HepG2 (cell line): Measurements from ENCODE around the gene FABP6. TPM values are rescaled to one million over a fixed set of nuclear protein-coding genes. Genes with fewer than 3 reads are reported as not detected.

Source experiments
- ATAC-seq: fragments of 200-7000 bp; cut with Tn5 transposase; 3 replicates; pipeline ENCODE4 v1.9.1; 2020; ENCODE audit warnings: mild to moderate bottlenecking, moderate library complexity
- BruUV-seq: library from RNA; stranded (reverse); fragments of 400-500 nt; replicated peaks from 2 replicates; lab custom pipeline; 2021; lab: Mats Ljungman, UMichigan
- CTCF ChIA-PET: fragments of 300-600 bp; formaldehyde crosslinking; extraction: SDS; loops from one replicate; lab custom pipeline; 2021; ENCODE audit warnings: low total read pairs, inconsistent platforms, low intra/inter-chr PET ratio; lab: Yijun Ruan, JAX
- POLR2A ChIA-PET: fragments of 350-600 bp; sonication (Branson Sonifier 250); formaldehyde crosslinking; loops from one replicate; lab custom pipeline; 2020; ENCODE audit warnings: antibody characterized with exemption, inconsistent platforms; lab: Yijun Ruan, JAX
- DNase-seq: peaks from one replicate; pipeline ENCODE4 v3.0.0-alpha.2; 2015; ENCODE audit warnings: low spot score
- FAIRE-seq: peaks from 3 replicates; lab custom pipeline; 2011; peaks lifted over from hg19 to GRCh38; lab: Jason Lieb, UNC
- H2AFZ ChIP-seq: one replicate; pipeline ENCODE4 v1.6.1; 2011; ENCODE audit warnings: low read length, inconsistent platforms
- H3K27ac ChIP-seq: fragments of 300-600 bp; 3 replicates; pipeline ENCODE4 v1.8.0; 2011; ENCODE audit warnings: mixed run types, mild to moderate bottlenecking, mixed read lengths, low read length, inconsistent platforms; ENCODE audit not compliant: insufficient read depth; ENCODE audit errors: extremely low read length
- H3K27me3 ChIP-seq, 2 experiments: fragments of 200-600 bp in 1 of 2; 2 replicates in 1 of 2; 3 replicates in 1 of 2; pipeline versions ENCODE4 v1.6.0 to v1.8.0; 2011; ENCODE audit warnings: low read length in 2 of 2, mild to moderate bottlenecking in 2 of 2, moderate library complexity in 2 of 2, inconsistent platforms in 1 of 2; ENCODE audit not compliant: insufficient read depth in 2 of 2, control insufficient read depth in 1 of 2
- H3K36me3 ChIP-seq, 2 experiments: fragments of 200-600 bp in 1 of 2; replicated peaks in 1 of 2; 2 replicates in 1 of 2; 3 replicates in 1 of 2; pipeline versions ENCODE4 v1.5.1 to v1.8.0; 2011; ENCODE audit warnings: low read length in 2 of 2, inconsistent platforms in 1 of 2; ENCODE audit not compliant: insufficient read depth in 2 of 2, control insufficient read depth in 1 of 2
- H3K4me1 ChIP-seq: 2 replicates; pipeline ENCODE4 v1.5.1; 2012; ENCODE audit warnings: low read length, inconsistent platforms; ENCODE audit not compliant: insufficient read depth
- H3K4me2 ChIP-seq: 2 replicates; pipeline ENCODE4 v1.6.0; 2011; ENCODE audit warnings: low read depth, low read length, inconsistent platforms
- H3K4me3 ChIP-seq, 3 experiments: fragments of 200-600 bp in 1 of 3; sonication (generic), shearing (Covaris generic) in 1 of 3; replicated peaks in 1 of 3; 2 replicates each; pipeline ENCODE4 v1.5.1; 2011 to 2016; ENCODE audit warnings: low read length in 3 of 3, inconsistent platforms in 2 of 3, low read depth in 2 of 3, mild to moderate bottlenecking in 2 of 3, control low read depth in 1 of 3, mixed read lengths in 1 of 3; ENCODE audit not compliant: insufficient read depth in 1 of 3
- H3K79me2 ChIP-seq: one replicate; pipeline ENCODE4 v1.6.1; 2011; ENCODE audit warnings: low read length, inconsistent platforms; ENCODE audit not compliant: insufficient read depth
- H3K9ac ChIP-seq: 2 replicates; pipeline ENCODE4 v1.6.0; 2011; ENCODE audit warnings: mild to moderate bottlenecking, low read depth, low read length, inconsistent platforms; ENCODE audit not compliant: insufficient read depth
- H3K9me3 ChIP-seq: 2 replicates; pipeline ENCODE4 v1.5.1; 2012; ENCODE audit warnings: mild to moderate bottlenecking, low read length
- H4K20me1 ChIP-seq: 2 replicates; pipeline ENCODE4 v1.6.0; 2011; ENCODE audit warnings: inconsistent platforms, mild to moderate bottlenecking, low read length, moderate library complexity; ENCODE audit not compliant: insufficient read depth
- EEA1 ChIP-seq: sonication (generic); formaldehyde crosslinking; IDR thresholded peaks from 2 replicates; pipeline ENCODE4 v1.5.1; 2020; ENCODE audit warnings: mild to moderate bottlenecking, missing genetic modification reagents, borderline replicate concordance
- KLF12 ChIP-seq: sonication (generic); formaldehyde crosslinking; IDR thresholded peaks from 2 replicates; pipeline ENCODE4 v1.4.0; 2020; ENCODE audit warnings: missing genetic modification reagents, borderline replicate concordance
- RBM22 ChIP-seq: fragments of 200-400 bp; formaldehyde crosslinking; optimal IDR thresholded peaks from 2 replicates; pipeline ENCODE3; 2017; ENCODE audit warnings: mild to moderate bottlenecking, low read length, moderate library complexity
- RFX3 ChIP-seq: IDR thresholded peaks from 2 replicates; pipeline ENCODE4 v1.6.1; 2016; ENCODE audit warnings: missing biosample characterization, missing genetic modification reagents
- SIN3A ChIP-seq: IDR thresholded peaks from 2 replicates; pipeline ENCODE4 v1.6.1; 2011; ENCODE audit warnings: low read depth, mild to moderate bottlenecking, control low read depth, low read length, borderline replicate concordance
- TSC22D2 ChIP-seq: sonication (generic); formaldehyde crosslinking; IDR thresholded peaks from 2 replicates; pipeline ENCODE4 v1.5.1; 2020; ENCODE audit warnings: missing genetic modification reagents, mild to moderate bottlenecking, borderline replicate concordance
- WIZ ChIP-seq: sonication (generic); formaldehyde crosslinking; IDR thresholded peaks from 2 replicates; pipeline ENCODE4 v1.5.1; 2020; ENCODE audit warnings: mild to moderate bottlenecking, missing genetic modification reagents
- ZFP41 ChIP-seq: sonication (generic); formaldehyde crosslinking; IDR thresholded peaks from 2 replicates; pipeline ENCODE4 v1.4.0; 2020; ENCODE audit warnings: mild to moderate bottlenecking, missing genetic modification reagents, borderline replicate concordance
- ZNF224 ChIP-seq: sonication (generic); formaldehyde crosslinking; IDR thresholded peaks from 2 replicates; pipeline ENCODE4 v1.5.0; 2020; ENCODE audit warnings: mild to moderate bottlenecking, missing genetic modification reagents
- ZNF253 ChIP-seq: sonication (generic); formaldehyde crosslinking; IDR thresholded peaks from 2 replicates; pipeline ENCODE4 v1.8.0; 2022; ENCODE audit warnings: mild to moderate bottlenecking, missing genetic modification reagents, borderline replicate concordance
- ZNF451 ChIP-seq: sonication (generic); formaldehyde crosslinking; IDR thresholded peaks from 2 replicates; pipeline ENCODE4 v1.5.0; 2020; ENCODE audit warnings: mild to moderate bottlenecking, missing genetic modification reagents
- ZNF713 ChIP-seq: sonication (generic); formaldehyde crosslinking; IDR thresholded peaks from 2 replicates; pipeline ENCODE4 v1.4.0; 2020; ENCODE audit warnings: mild to moderate bottlenecking, missing genetic modification reagents
- ZNF766 ChIP-seq: sonication (generic); formaldehyde crosslinking; IDR thresholded peaks from 2 replicates; pipeline ENCODE4 v1.5.0; 2020; ENCODE audit warnings: missing genetic modification reagents, borderline replicate concordance
- ZSCAN30 ChIP-seq: sonication (generic); formaldehyde crosslinking; IDR thresholded peaks from 2 replicates; pipeline ENCODE4 v1.5.0; 2020; ENCODE audit warnings: mild to moderate bottlenecking, missing genetic modification reagents
- WGBS: methylation state at CpG from one replicate; pipeline ENCODE4 v1.1.6; 2017; ENCODE audit warnings: low lambda C conversion rate; 5-methylcytosine and 5-hydroxymethylcytosine counted together
- in situ Hi-C: cut with HindIII; loops from 2 replicates; pipeline ENCODE4 v1.10.0; 2017; ENCODE audit warnings: low pct_unique_long_range_greater_than_20kb; ENCODE audit not compliant: extremely low pct_ligation_motif_present
- intact Hi-C: fragments of 100-400 bp; cut with micrococcal nuclease; formaldehyde crosslinking; loops from one replicate; pipeline ENCODE4 v1.10.0; 2022; ENCODE audit not compliant: unreplicated experiment
- polyA plus RNA-seq, 8 experiments: library from polyadenylated mRNA; depleted of rRNA in 3 of 8; stranded (reverse) in 7 of 8; unstranded in 1 of 8; fragments of >200 nt; fragmentation: Illumina TruSeq in 4 of 8; extraction: Trizol in 4 of 8; gene quantifications; 2 replicates each; pipeline versions ENCODE4 v1.2.1 to v1.2.3, GENCODE V29; 2011 to 2016; ENCODE audit warnings: low read depth in 4 of 8, missing spikeins in 1 of 8, mixed read lengths in 1 of 8; ENCODE audit not compliant: insufficient read depth in 1 of 8
- total RNA-seq, 5 experiments: library from RNA; depleted of rRNA; stranded (reverse); fragments of >200 nt; fragmentation: Illumina TruSeq; extraction: Trizol; gene quantifications; 2 replicates each; pipeline ENCODE4 v1.2.3, GENCODE V29; 2016; ENCODE audit warnings: low read depth in 1 of 5
- TF ChIP-seq, protein P1 (sequence below): sonication (generic); formaldehyde crosslinking; IDR thresholded peaks from 2 replicates; pipeline ENCODE4 v1.9.0; 2021; ENCODE audit warnings: missing genetic modification reagents, mild to moderate bottlenecking, borderline replicate concordance
- TF ChIP-seq, protein P2 (sequence below): sonication (generic); formaldehyde crosslinking; IDR thresholded peaks from 2 replicates; pipeline ENCODE4 v1.5.0; 2020; ENCODE audit warnings: mild to moderate bottlenecking, missing genetic modification reagents, borderline replicate concordance
- TF ChIP-seq, protein P3 (sequence below): sonication (generic); formaldehyde crosslinking; IDR thresholded peaks from 2 replicates; pipeline ENCODE4 v1.5.0; 2020; ENCODE audit warnings: missing genetic modification reagents
- TF ChIP-seq, protein P4 (sequence below), 2 experiments: sonication (generic) in 1 of 2; formaldehyde crosslinking in 1 of 2; IDR thresholded peaks; 2 replicates each; pipeline versions ENCODE4 v1.4.0 to v1.6.1; 2018 to 2020; ENCODE audit warnings: missing genetic modification reagents in 2 of 2, borderline replicate concordance in 1 of 2, low read depth in 1 of 2, mild to moderate bottlenecking in 1 of 2, missing biosample characterization in 1 of 2

The FABP6 gene
- total and polyA plus RNA-seq, 2 of the 13 experiments (the other 11 are each of a cell fraction or from before 2014, with no cell fraction given), result 0.13 TPM; not detected in 1

DNA sequence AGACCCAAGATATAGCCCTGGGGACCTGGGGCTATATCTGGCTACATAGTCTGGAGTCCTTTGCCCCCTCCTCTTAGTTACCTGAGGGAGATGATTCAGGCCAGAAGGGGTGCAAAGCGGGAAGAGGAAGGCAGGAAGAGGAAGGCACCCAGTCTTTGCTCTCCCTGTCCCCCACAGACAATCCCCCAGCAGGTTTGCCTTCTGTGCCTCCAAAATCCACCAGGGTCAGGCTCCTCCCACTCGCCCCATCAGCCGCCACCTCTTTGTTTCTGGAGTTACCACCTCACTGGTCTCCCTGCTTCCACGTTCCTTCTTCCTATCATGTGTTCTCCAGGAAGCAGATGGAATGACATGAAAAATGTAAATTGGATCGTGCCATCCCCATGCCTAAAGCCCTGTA lies 31.2 kb upstream of the FABP6 start:
- H4K20me1 ChIP-seq, result no peaks in the 10 kb centered on the region
- H3K4me2 ChIP-seq, result no peak overlapping the region
- 25% methylated on average over 4 of the region's 5 CpGs for WGBS
- H3K4me3 ChIP-seq, result no peak overlapping the region
- in situ Hi-C loops (loop anchor here (5.0 kb wide), 1 partner anchor 149 kb away; no protein-coding TSS in a partner anchor), intact Hi-C loops (loop anchor here (5.0 kb wide), 1 partner anchor 176 kb away; no protein-coding TSS in a partner anchor)
- peaks cover 13% of the 10 kb centered on the region; the same call in 1 of the 2 replicates for H3K4me1 ChIP-seq
- H3K36me3 ChIP-seq, result no peaks in the 10 kb centered on the region
- ChIA-PET CTCF (interaction anchor here (1.4 to 2.3 kb wide), 2 partner anchors 147 to 177 kb away, joined by 3 to 46 read pairs; no protein-coding TSS in a partner anchor), POLR2A (no interaction called here)
- TF ChIP-seq ZNF253, result no peak
- TF ChIP-seq, protein P1, sequence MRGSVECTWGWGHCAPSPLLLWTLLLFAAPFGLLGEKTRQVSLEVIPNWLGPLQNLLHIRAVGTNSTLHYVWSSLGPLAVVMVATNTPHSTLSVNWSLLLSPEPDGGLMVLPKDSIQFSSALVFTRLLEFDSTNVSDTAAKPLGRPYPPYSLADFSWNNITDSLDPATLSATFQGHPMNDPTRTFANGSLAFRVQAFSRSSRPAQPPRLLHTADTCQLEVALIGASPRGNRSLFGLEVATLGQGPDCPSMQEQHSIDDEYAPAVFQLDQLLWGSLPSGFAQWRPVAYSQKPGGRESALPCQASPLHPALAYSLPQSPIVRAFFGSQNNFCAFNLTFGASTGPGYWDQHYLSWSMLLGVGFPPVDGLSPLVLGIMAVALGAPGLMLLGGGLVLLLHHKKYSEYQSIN (CRISPR knock-in tag), result no peak
- TF ChIP-seq ZNF224 (CRISPR knock-in tag), result no peak
- no peak for TF ChIP-seq ZFP41
- no peak for TF ChIP-seq ZNF713 (CRISPR knock-in tag)
- TF ChIP-seq RBM22, result no peak
- TF ChIP-seq TSC22D2 (CRISPR knock-in tag), result no peak
- no peak for TF ChIP-seq KLF12 (CRISPR knock-in tag)
- TF ChIP-seq ZNF766 (CRISPR knock-in tag), result no peak
- TF ChIP-seq ZSCAN30, result no peak
- TF ChIP-seq, protein P2, sequence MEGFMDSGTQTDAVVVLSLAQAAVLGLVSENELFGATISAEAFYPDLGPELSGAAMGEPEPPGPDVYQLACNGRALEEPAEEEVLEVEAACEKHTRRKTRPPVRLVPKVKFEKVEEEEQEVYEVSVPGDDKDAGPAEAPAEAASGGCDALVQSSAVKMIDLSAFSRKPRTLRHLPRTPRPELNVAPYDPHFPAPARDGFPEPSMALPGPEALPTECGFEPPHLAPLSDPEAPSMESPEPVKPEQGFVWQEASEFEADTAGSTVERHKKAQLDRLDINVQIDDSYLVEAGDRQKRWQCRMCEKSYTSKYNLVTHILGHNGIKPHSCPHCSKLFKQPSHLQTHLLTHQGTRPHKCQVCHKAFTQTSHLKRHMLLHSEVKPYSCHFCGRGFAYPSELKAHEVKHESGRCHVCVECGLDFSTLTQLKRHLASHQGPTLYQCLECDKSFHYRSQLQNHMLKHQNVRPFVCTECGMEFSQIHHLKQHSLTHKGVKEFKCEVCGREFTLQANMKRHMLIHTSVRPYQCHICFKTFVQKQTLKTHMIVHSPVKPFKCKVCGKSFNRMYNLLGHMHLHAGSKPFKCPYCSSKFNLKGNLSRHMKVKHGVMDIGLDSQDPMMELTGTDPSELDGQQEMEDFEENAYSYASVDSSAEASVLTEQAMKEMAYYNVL (CRISPR knock-in tag), result no peak
- TF ChIP-seq SIN3A, result no peak
- TF ChIP-seq, protein P3, sequence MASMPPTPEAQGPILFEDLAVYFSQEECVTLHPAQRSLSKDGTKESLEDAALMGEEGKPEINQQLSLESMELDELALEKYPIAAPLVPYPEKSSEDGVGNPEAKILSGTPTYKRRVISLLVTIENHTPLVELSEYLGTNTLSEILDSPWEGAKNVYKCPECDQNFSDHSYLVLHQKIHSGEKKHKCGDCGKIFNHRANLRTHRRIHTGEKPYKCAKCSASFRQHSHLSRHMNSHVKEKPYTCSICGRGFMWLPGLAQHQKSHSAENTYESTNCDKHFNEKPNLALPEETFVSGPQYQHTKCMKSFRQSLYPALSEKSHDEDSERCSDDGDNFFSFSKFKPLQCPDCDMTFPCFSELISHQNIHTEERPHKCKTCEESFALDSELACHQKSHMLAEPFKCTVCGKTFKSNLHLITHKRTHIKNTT (CRISPR knock-in tag), result no peak
- TF ChIP-seq ZNF451 (CRISPR knock-in tag), result no peak
- no peak for TF ChIP-seq WIZ (CRISPR knock-in tag)
- no peak for TF ChIP-seq EEA1
- no peak for TF ChIP-seq RFX3 (CRISPR knock-in tag)
- TF ChIP-seq, protein P4, sequence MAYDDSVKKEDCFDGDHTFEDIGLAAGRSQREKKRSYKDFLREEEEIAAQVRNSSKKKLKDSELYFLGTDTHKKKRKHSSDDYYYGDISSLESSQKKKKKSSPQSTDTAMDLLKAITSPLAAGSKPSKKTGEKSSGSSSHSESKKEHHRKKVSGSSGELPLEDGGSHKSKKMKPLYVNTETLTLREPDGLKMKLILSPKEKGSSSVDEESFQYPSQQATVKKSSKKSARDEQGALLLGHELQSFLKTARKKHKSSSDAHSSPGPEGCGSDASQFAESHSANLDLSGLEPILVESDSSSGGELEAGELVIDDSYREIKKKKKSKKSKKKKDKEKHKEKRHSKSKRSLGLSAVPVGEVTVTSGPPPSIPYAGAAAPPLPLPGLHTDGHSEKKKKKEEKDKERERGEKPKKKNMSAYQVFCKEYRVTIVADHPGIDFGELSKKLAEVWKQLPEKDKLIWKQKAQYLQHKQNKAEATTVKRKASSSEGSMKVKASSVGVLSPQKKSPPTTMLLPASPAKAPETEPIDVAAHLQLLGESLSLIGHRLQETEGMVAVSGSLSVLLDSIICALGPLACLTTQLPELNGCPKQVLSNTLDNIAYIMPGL (CRISPR knock-in tag; IDR thresholded peaks at IDR 0.05; ENCODE audit: borderline replicate concordance in 1 of 2, low read depth in 1 of 2), result no peak
- no TSS peak for BruUV-seq
- peaks cover 3 to 11% of the 10 kb centered on the region in 2 experiments; a peak in 3 of 5 replicates for H3K27me3 ChIP-seq
- no peak for DNase-seq
- no peak for ATAC-seq
- no peak overlapping the region for H2AFZ ChIP-seq
- no peak overlapping the region for H3K9ac ChIP-seq
- H3K79me2 ChIP-seq, result no peaks in the 10 kb centered on the region
- FAIRE-seq, result no peak
- H3K27ac ChIP-seq, result no peak overlapping the region
- no peaks in the 10 kb centered on the region for H3K9me3 ChIP-seq
